GM12878 (cell line): ENCODE data around the gene AFF2. TPM values are rescaled to one million over a fixed set of nuclear protein-coding genes. Genes with fewer than 3 reads are reported as not detected.

Experiments used
- ATAC-seq: fragments of 200-7000 bp; cut with Tn5 transposase; 3 replicates; pipeline ENCODE4 v1.9.1; 2020; ENCODE audit warnings: mild to moderate bottlenecking, moderate library complexity
- BruUV-seq: library from RNA; stranded (reverse); fragments of 400-500 nt; replicated peaks from 2 replicates; lab custom pipeline; 2021; lab: Mats Ljungman, UMichigan
- CTCF ChIA-PET: fragments of 300-600 bp; sonication (Branson Sonifier 250); formaldehyde crosslinking; extraction: SDS; loops from one replicate; lab custom pipeline; 2021; ENCODE audit warnings: inconsistent platforms; lab: Yijun Ruan, JAX
- POLR2A ChIA-PET: fragments of 350-600 bp; formaldehyde crosslinking; extraction: SDS; loops from one replicate; lab custom pipeline; 2021; ENCODE audit warnings: inconsistent platforms; lab: Charles Lee
- RAD21 ChIA-PET: fragments of 300-600 bp; sonication (Branson Sonifier 250); formaldehyde crosslinking; loops from one replicate; lab custom pipeline; 2023; ENCODE audit warnings: antibody characterized with exemption; ENCODE audit not compliant: unreplicated experiment; lab: Charles Lee
- SMC1A ChIA-PET: fragments of 300-600 bp; sonication (Branson Sonifier 250); formaldehyde crosslinking; loops from one replicate; lab custom pipeline; 2023; ENCODE audit not compliant: unreplicated experiment, uncharacterized antibody; lab: Charles Lee
- DNase-seq: peaks from one replicate; pipeline ENCODE4 v3.0.0-alpha.2; 2011; ENCODE audit warnings: low read depth, low spot score
- FAIRE-seq: peaks from 3 replicates; lab custom pipeline; 2011; peaks lifted over from hg19 to GRCh38; lab: Jason Lieb, UNC
- H2AFZ ChIP-seq: 2 replicates; pipeline ENCODE4 v1.6.0; 2011; ENCODE audit warnings: low read depth, low read length, control low read depth; ENCODE audit not compliant: control insufficient read depth
- H3K27ac ChIP-seq: 2 replicates; pipeline ENCODE4 v1.5.1; 2011; ENCODE audit warnings: control low read depth; ENCODE audit not compliant: control insufficient read depth, insufficient read depth
- H3K27me3 ChIP-seq, 2 experiments: replicated peaks in 1 of 2; 2 replicates each; pipeline versions ENCODE4 v1.6.0 to v1.6.1; 2011; ENCODE audit warnings: low read length in 1 of 2; ENCODE audit not compliant: control insufficient read depth in 2 of 2, insufficient read depth in 2 of 2
- H3K36me3 ChIP-seq, 2 experiments: 2 replicates each; pipeline ENCODE4 v1.5.1; 2011; ENCODE audit warnings: low read length in 1 of 2; ENCODE audit not compliant: control insufficient read depth in 2 of 2, insufficient read depth in 2 of 2
- H3K4me1 ChIP-seq: 2 replicates; pipeline ENCODE4 v1.6.1; 2011; ENCODE audit warnings: mild to moderate bottlenecking, low read length, moderate library complexity, mixed read lengths; ENCODE audit not compliant: control insufficient read depth, insufficient read depth
- H3K4me2 ChIP-seq: 2 replicates; pipeline ENCODE4 v1.6.0; 2011; ENCODE audit warnings: control low read depth; ENCODE audit not compliant: control insufficient read depth, insufficient read depth
- H3K4me3 ChIP-seq: fragments of 200-600 bp; sonication (generic); 2 replicates; pipeline ENCODE4 v1.5.1; 2016
- H3K79me2 ChIP-seq: 2 replicates; pipeline ENCODE4 v1.6.0; 2011; ENCODE audit warnings: low read length; ENCODE audit not compliant: control insufficient read depth, insufficient read depth
- H3K9ac ChIP-seq: 2 replicates; pipeline ENCODE4 v1.8.0; 2011; ENCODE audit warnings: low read length, control low read depth, mixed read lengths; ENCODE audit not compliant: control insufficient read depth, insufficient read depth
- H3K9me3 ChIP-seq: replicated peaks from 3 replicates; pipeline ENCODE4 v1.5.1; 2011; ENCODE audit warnings: mild to moderate bottlenecking, low read length; ENCODE audit not compliant: control insufficient read depth, insufficient read depth
- H4K20me1 ChIP-seq: 2 replicates; pipeline ENCODE4 v1.6.0; 2011; ENCODE audit not compliant: control insufficient read depth, insufficient read depth
- CREB1 ChIP-seq: IDR thresholded peaks from 2 replicates; pipeline ENCODE4 v1.6.1; 2012; ENCODE audit warnings: low read depth, mild to moderate bottlenecking, inconsistent platforms
- RUNX3 ChIP-seq: IDR thresholded peaks from 2 replicates; pipeline ENCODE4 v1.6.1; 2012; ENCODE audit warnings: low read length, inconsistent platforms
- WGBS: methylation state at CpG from one replicate; pipeline ENCODE4 v1.1.6; 2016; ENCODE audit warnings: low lambda C conversion rate; ENCODE audit not compliant: insufficient replicate concordance, insufficient coverage; ENCODE audit errors: missing lambda C conversion rate; 5-methylcytosine and 5-hydroxymethylcytosine counted together
- in situ Hi-C: fragments of 300-500 bp; cut with MboI; formaldehyde crosslinking; loops from 9 replicates; pipeline ENCODE4 v1.14.3; 2018; ENCODE audit warnings: mixed read lengths
- intact Hi-C: fragments of 100-400 bp; cut with micrococcal nuclease; formaldehyde crosslinking; loops from one replicate; pipeline ENCODE4 v1.14.2; 2022; ENCODE audit not compliant: unreplicated experiment
- polyA plus RNA-seq, 11 experiments: library from polyadenylated mRNA; depleted of rRNA in 4 of 11; unstranded in 6 of 11; stranded (reverse) in 5 of 11; fragments of >200 nt; fragmentation: Nextera tagmentation in 4 of 11; fragmentation: Illumina TruSeq in 1 of 11; extraction: Ambion mirVana in 4 of 11; extraction: Trizol in 1 of 11; gene quantifications; 1 replicate in 1 of 11; 2 replicates in 10 of 11; pipeline versions ENCODE4 v1.2.1 to v1.2.3, GENCODE V29; 2011 to 2016; ENCODE audit warnings: inconsistent platforms in 2 of 11, missing spikeins in 2 of 11, low read depth in 1 of 11
- total RNA-seq, 4 experiments: library from RNA; depleted of rRNA in 3 of 4; stranded (reverse); fragments of >200 nt in 3 of 4; fragmentation: Illumina TruSeq in 1 of 4; extraction: Trizol in 1 of 4; gene quantifications; 2 replicates each; pipeline versions ENCODE4 v1.2.1 to v1.2.3, GENCODE V29; 2013 to 2021
- TF ChIP-seq, protein P1 (sequence below): fragments of 450-650 bp; IDR thresholded peaks from 2 replicates; pipeline ENCODE4 v1.6.1; 2016; ENCODE audit warnings: mild to moderate bottlenecking
- TF ChIP-seq, protein P2 (sequence below): fragments of 450-650 bp; IDR thresholded peaks from 2 replicates; pipeline ENCODE4 v1.6.1; 2017; ENCODE audit warnings: antibody characterized with exemption, mild to moderate bottlenecking, moderate library complexity

Gene AFF2
- total and polyA plus RNA-seq, 10 of the 15 experiments (the other 5 are each of a cell fraction or from before 2014, with no cell fraction given), result under 0.01 to 0.03 TPM; not detected in 8

DNA sequence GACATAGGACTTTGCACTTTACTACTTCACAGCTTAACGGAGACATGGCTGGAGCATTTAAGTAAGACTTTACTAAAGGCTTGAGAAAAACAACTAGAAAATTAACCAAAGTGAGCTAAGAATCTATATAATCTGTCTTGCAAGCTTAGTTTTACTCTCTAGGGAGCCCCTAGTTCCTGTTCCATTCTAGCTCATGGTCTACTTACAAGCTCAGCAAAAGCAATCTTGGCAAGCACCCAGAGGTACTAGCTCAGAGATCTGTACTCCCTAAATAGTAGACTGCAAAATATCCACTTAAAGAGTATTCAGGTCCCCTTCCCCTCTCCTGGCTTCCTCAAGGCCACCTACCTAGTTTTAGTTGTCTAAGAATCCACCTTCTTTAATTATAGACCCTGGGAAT lies 535.7 kb downstream of the AFF2 start:
- SMC1A ChIA-PET, result interaction anchor here (0.6 to 2.4 kb wide), 9 partner anchors 9 to 125 kb away, joined by 3 to 11 read pairs (median 6); no protein-coding TSS in a partner anchor
- TF ChIP-seq, protein P1, sequence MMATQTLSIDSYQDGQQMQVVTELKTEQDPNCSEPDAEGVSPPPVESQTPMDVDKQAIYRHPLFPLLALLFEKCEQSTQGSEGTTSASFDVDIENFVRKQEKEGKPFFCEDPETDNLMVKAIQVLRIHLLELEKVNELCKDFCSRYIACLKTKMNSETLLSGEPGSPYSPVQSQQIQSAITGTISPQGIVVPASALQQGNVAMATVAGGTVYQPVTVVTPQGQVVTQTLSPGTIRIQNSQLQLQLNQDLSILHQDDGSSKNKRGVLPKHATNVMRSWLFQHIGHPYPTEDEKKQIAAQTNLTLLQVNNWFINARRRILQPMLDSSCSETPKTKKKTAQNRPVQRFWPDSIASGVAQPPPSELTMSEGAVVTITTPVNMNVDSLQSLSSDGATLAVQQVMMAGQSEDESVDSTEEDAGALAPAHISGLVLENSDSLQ, result no peak
- TF ChIP-seq RUNX3, result no peak
- TF ChIP-seq, protein P2, sequence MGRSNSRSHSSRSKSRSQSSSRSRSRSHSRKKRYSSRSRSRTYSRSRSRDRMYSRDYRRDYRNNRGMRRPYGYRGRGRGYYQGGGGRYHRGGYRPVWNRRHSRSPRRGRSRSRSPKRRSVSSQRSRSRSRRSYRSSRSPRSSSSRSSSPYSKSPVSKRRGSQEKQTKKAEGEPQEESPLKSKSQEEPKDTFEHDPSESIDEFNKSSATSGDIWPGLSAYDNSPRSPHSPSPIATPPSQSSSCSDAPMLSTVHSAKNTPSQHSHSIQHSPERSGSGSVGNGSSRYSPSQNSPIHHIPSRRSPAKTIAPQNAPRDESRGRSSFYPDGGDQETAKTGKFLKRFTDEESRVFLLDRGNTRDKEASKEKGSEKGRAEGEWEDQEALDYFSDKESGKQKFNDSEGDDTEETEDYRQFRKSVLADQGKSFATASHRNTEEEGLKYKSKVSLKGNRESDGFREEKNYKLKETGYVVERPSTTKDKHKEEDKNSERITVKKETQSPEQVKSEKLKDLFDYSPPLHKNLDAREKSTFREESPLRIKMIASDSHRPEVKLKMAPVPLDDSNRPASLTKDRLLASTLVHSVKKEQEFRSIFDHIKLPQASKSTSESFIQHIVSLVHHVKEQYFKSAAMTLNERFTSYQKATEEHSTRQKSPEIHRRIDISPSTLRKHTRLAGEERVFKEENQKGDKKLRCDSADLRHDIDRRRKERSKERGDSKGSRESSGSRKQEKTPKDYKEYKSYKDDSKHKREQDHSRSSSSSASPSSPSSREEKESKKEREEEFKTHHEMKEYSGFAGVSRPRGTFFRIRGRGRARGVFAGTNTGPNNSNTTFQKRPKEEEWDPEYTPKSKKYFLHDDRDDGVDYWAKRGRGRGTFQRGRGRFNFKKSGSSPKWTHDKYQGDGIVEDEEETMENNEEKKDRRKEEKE, result no peak
- no peak for TF ChIP-seq CREB1
- 0% methylated on average over 1 of the region's 1 CpG for WGBS
- no peak overlapping the region for H3K4me3 ChIP-seq
- H3K4me2 ChIP-seq, result no peak overlapping the region
- no peak for DNase-seq
- no peak overlapping the region for H3K27ac ChIP-seq
- ATAC-seq, result no peak
- POLR2A ChIA-PET, result interaction anchor here (0.9 kb wide), 1 partner anchor 65 kb away, joined by 3 read pairs; no protein-coding TSS in a partner anchor
- H2AFZ ChIP-seq, result no peak overlapping the region
- no peaks in the 10 kb centered on the region for H3K36me3 ChIP-seq
- no peaks in the 10 kb centered on the region for H4K20me1 ChIP-seq
- no peaks in the 10 kb centered on the region for H3K9me3 ChIP-seq
- H3K79me2 ChIP-seq, result no peaks in the 10 kb centered on the region
- no peaks in the 10 kb centered on the region for H3K4me1 ChIP-seq
- in situ Hi-C loops (no loop called here), intact Hi-C loops (no loop called here)
- H3K9ac ChIP-seq, result no peak overlapping the region
- no peaks in the 10 kb centered on the region for H3K27me3 ChIP-seq
- RAD21 ChIA-PET, result interaction anchor here (0.8 to 1.8 kb wide), 9 partner anchors 16 to 250 kb away, joined by 3 to 13 read pairs (median 3); no protein-coding TSS in a partner anchor
- no peak for FAIRE-seq
- CTCF ChIA-PET, result interaction anchor here (0.7 to 1.5 kb wide), 4 partner anchors 31 to 250 kb away, joined by 3 to 5 read pairs (median 4); no protein-coding TSS in a partner anchor
- BruUV-seq, result no TSS peak
